K562 (cell line): Measurements from ENCODE around the gene LMBR1. TPM values are rescaled to one million over a fixed set of nuclear protein-coding genes. Genes with fewer than 3 reads are reported as not detected.
A peak's percentile ranks its signal among the peaks of the same experiment; 100 is the strongest.

Experiments used
- ADNP ChIP-seq: fragments of 200-800 bp; sonication (Bioruptor generic); IDR thresholded peaks from 2 replicates; pipeline ENCODE4 v1.6.1; 2016; ENCODE audit warnings: missing genetic modification characterization, missing compliant biosample characterization
- ATF6 ChIP-seq: sonication (generic); formaldehyde crosslinking; IDR thresholded peaks from 2 replicates; pipeline ENCODE4 v1.4.0; 2020; ENCODE audit warnings: mild to moderate bottlenecking, missing genetic modification reagents
- BHLHE40 ChIP-seq: IDR thresholded peaks from 2 replicates; pipeline ENCODE4 v1.6.1; 2011; ENCODE audit warnings: low read length, improper control_type of control experiment
- CBFA2T3 ChIP-seq: fragments of 450-650 bp; IDR thresholded peaks from 2 replicates; pipeline ENCODE4 v1.6.1; 2017
- CCAR2 ChIP-seq: fragments of 200-400 bp; formaldehyde crosslinking; IDR thresholded peaks from 2 replicates; pipeline ENCODE4 v1.6.1; 2017; ENCODE audit warnings: mild to moderate bottlenecking, low read depth, low read length
- GATA2 ChIP-seq: sonication (generic); formaldehyde crosslinking; IDR thresholded peaks from 2 replicates; pipeline ENCODE4 v1.4.0; 2020; ENCODE audit warnings: mild to moderate bottlenecking, missing genetic modification reagents
- MEF2A ChIP-seq: IDR thresholded peaks from 2 replicates; pipeline ENCODE4 v1.6.1; 2011; ENCODE audit warnings: low read depth, mild to moderate bottlenecking, low read length, moderate library complexity; ENCODE audit not compliant: control insufficient read depth
- MIER1 ChIP-seq: fragments of 450-650 bp; IDR thresholded peaks from 2 replicates; pipeline ENCODE4 v1.6.1; 2016; ENCODE audit warnings: antibody characterized with exemption, mild to moderate bottlenecking, low read depth
- MTA1 ChIP-seq: fragments of 450-650 bp; IDR thresholded peaks from 2 replicates; pipeline ENCODE4 v1.6.1; 2017; ENCODE audit warnings: borderline replicate concordance
- NBN ChIP-seq: fragments of 450-650 bp; IDR thresholded peaks from 2 replicates; pipeline ENCODE4 v1.6.1; 2016; ENCODE audit warnings: low read depth, mild to moderate bottlenecking
- NR4A1 ChIP-seq, 2 experiments: fragments of 250-450 bp in 1 of 2; fragments of 450-650 bp in 1 of 2; sonication (Bioruptor Pico) in 1 of 2; IDR thresholded peaks; 2 replicates each; pipeline versions ENCODE4 v1.4.0 to v1.6.1; 2016 to 2020; ENCODE audit warnings: mild to moderate bottlenecking in 2 of 2, missing compliant biosample characterization in 1 of 2, missing genetic modification characterization in 1 of 2, moderate library complexity in 1 of 2
- RBBP5 ChIP-seq: fragments of 200-600 bp; sonication (generic); IDR thresholded peaks from 2 replicates; pipeline ENCODE4 v1.6.1; 2012; ENCODE audit warnings: borderline replicate concordance, mild to moderate bottlenecking, low read length, control low read depth, inconsistent platforms; ENCODE audit not compliant: insufficient read depth, poor library complexity, severe bottlenecking
- ZNF12 ChIP-seq: sonication (generic); formaldehyde crosslinking; IDR thresholded peaks from 2 replicates; pipeline ENCODE4 v1.4.0; 2020; ENCODE audit warnings: mild to moderate bottlenecking, missing genetic modification reagents
- ZNF644 ChIP-seq: fragments of 200-800 bp; sonication (Bioruptor generic); IDR thresholded peaks from 2 replicates; pipeline ENCODE4 v1.6.1; 2016; ENCODE audit warnings: low read depth, missing genetic modification characterization, missing compliant biosample characterization
- ZNF740 ChIP-seq, 3 experiments: fragments of 200-800 bp in 1 of 3; sonication (Bioruptor generic) in 1 of 3; sonication (generic) in 1 of 3; formaldehyde crosslinking in 1 of 3; IDR thresholded peaks; 2 replicates each; pipeline versions ENCODE4 v1.6.1 to v1.8.0; 2016 to 2022; ENCODE audit warnings: mild to moderate bottlenecking in 2 of 3, missing compliant biosample characterization in 2 of 3, missing genetic modification characterization in 2 of 3, missing genetic modification reagents in 1 of 3
- polyA plus RNA-seq, 8 experiments: library from polyadenylated mRNA; depleted of rRNA in 4 of 8; stranded (reverse) in 5 of 8; unstranded in 3 of 8; fragments of >200 nt; fragmentation: Nextera tagmentation in 2 of 8; fragmentation: Illumina TruSeq in 1 of 8; extraction: Ambion mirVana in 2 of 8; extraction: Trizol in 1 of 8; gene quantifications; 2 replicates each; pipeline versions ENCODE4 v1.2.1 to v1.2.3, GENCODE V29; 2011 to 2014; ENCODE audit warnings: inconsistent platforms in 1 of 8, missing spikeins in 1 of 8
- total RNA-seq, 7 experiments: library from RNA; depleted of rRNA in 6 of 7; stranded (reverse); fragments of >200 nt in 6 of 7; fragmentation: Illumina TruSeq in 2 of 7; extraction: Trizol in 2 of 7; gene quantifications; 2 replicates each; pipeline versions ENCODE4 v1.2.1 to v1.2.3, GENCODE V29; 2011 to 2021; ENCODE audit warnings: low replicate concordance in 1 of 7
- TF ChIP-seq, protein P1 (sequence below): fragments of 250-450 bp; sonication (Bioruptor Pico); IDR thresholded peaks from 2 replicates; pipeline ENCODE4 v1.5.0; 2021
- TF ChIP-seq, protein P2 (sequence below): fragments of 250-450 bp; sonication (Bioruptor Pico); IDR thresholded peaks from 2 replicates; pipeline ENCODE4 v1.8.0; 2021; ENCODE audit warnings: moderate library complexity, mild to moderate bottlenecking, inconsistent platforms
- TF ChIP-seq, protein P3 (sequence below): fragments of 200-800 bp; sonication (Bioruptor generic); IDR thresholded peaks from 2 replicates; pipeline ENCODE4 v1.6.1; 2017; ENCODE audit warnings: missing genetic modification characterization, missing compliant biosample characterization

Gene LMBR1
- total and polyA plus RNA-seq, 9 of the 15 experiments (the other 6 are each of a cell fraction or from before 2014, with no cell fraction given): 7.7 to 90.0 (median 59.9) TPM

DNA sequence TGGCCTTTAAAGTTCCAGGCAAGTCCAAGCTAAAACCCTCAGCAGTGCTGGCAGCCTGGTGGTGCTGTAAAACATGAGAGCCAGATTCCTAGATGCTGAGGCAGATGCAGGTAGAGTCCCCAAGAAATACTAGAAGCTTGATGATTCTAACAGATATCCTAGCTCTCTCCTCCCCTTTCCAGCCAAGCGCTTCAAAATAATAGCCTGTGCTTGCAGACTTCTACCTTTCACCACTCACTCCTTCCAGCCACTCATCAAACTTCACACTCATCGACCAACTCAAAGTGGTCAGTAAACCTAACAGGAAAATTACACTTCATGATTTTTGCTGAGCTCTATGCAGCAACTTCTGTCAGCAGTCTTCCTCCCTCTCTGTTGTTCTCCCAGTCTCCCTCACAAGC is 50.2 kb downstream of the LMBR1 start (continued):
- TF ChIP-seq MTA1: peak; percentile 53; the same call in 1 of the 2 replicates
- no peak for TF ChIP-seq ZNF644 (tag)
- no peak for TF ChIP-seq NR4A1 (CRISPR knock-in tag; IDR thresholded peaks at IDR 0.05)
- peak; percentile 61 for TF ChIP-seq NR4A1 (tag; IDR thresholded peaks at IDR 0.05)
- TF ChIP-seq NBN: 0 out of 2 replicates have a peak, but pooled peaks have one; percentile 69
- TF ChIP-seq, protein P1, sequence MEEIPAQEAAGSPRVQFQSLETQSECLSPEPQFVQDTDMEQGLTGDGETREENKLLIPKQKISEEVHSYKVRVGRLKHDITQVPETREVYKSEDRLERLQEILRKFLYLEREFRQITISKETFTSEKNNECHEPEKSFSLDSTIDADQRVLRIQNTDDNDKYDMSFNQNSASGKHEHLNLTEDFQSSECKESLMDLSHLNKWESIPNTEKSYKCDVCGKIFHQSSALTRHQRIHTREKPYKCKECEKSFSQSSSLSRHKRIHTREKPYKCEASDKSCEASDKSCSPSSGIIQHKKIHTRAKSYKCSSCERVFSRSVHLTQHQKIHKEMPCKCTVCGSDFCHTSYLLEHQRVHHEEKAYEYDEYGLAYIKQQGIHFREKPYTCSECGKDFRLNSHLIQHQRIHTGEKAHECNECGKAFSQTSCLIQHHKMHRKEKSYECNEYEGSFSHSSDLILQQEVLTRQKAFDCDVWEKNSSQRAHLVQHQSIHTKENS (CRISPR knock-in tag): no peak
- TF ChIP-seq, protein P2, sequence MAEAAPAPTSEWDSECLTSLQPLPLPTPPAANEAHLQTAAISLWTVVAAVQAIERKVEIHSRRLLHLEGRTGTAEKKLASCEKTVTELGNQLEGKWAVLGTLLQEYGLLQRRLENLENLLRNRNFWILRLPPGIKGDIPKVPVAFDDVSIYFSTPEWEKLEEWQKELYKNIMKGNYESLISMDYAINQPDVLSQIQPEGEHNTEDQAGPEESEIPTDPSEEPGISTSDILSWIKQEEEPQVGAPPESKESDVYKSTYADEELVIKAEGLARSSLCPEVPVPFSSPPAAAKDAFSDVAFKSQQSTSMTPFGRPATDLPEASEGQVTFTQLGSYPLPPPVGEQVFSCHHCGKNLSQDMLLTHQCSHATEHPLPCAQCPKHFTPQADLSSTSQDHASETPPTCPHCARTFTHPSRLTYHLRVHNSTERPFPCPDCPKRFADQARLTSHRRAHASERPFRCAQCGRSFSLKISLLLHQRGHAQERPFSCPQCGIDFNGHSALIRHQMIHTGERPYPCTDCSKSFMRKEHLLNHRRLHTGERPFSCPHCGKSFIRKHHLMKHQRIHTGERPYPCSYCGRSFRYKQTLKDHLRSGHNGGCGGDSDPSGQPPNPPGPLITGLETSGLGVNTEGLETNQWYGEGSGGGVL: no peak
- no peak for TF ChIP-seq ZNF740 (CRISPR knock-in tag; IDR thresholded peaks at IDR 0.05)
- no peak for TF ChIP-seq ZNF740 (tag; IDR thresholded peaks at IDR 0.05)
- no peak for TF ChIP-seq CBFA2T3
- TF ChIP-seq MIER1: 0 out of 2 replicates have a peak, but pooled peaks have one; percentile 55
- TF ChIP-seq MEF2A: no peak
- 0 out of 2 replicates have a peak, but pooled peaks have one; percentile 53 for TF ChIP-seq GATA2
- 0 out of 2 replicates have a peak, but pooled peaks have one; percentile 52 for TF ChIP-seq ZNF12 (CRISPR knock-in tag)
- TF ChIP-seq, protein P3, sequence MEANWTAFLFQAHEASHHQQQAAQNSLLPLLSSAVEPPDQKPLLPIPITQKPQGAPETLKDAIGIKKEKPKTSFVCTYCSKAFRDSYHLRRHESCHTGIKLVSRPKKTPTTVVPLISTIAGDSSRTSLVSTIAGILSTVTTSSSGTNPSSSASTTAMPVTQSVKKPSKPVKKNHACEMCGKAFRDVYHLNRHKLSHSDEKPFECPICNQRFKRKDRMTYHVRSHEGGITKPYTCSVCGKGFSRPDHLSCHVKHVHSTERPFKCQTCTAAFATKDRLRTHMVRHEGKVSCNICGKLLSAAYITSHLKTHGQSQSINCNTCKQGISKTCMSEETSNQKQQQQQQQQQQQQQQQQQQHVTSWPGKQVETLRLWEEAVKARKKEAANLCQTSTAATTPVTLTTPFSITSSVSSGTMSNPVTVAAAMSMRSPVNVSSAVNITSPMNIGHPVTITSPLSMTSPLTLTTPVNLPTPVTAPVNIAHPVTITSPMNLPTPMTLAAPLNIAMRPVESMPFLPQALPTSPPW (CRISPR knock-in tag): 0 out of 2 replicates have a peak, but pooled peaks have one; percentile 7
- TF ChIP-seq ADNP: no peak
- TF ChIP-seq BHLHE40: no peak
- TF ChIP-seq ATF6 (CRISPR knock-in tag): peak; percentile 87; the same call in 1 of the 2 replicates
- 0 out of 2 replicates have a peak, but pooled peaks have one; percentile 62 for TF ChIP-seq CCAR2
- peak; percentile 51 for TF ChIP-seq RBBP5
